MM.1S (cell line): ENCODE results near the gene CLTC.

Source experiments
- CTCF ChIP-seq: fragments of 300-600 bp; sonication (generic); IDR thresholded peaks from 2 replicates; pipeline ENCODE4 v1.5.1; 2016; ENCODE audit warnings: antibody characterized with exemption, low read length, mixed read lengths
- EZH2phosphoT487 ChIP-seq: fragments of 300-600 bp; sonication (generic); IDR thresholded peaks from 2 replicates; pipeline ENCODE4 v1.6.1; 2018; ENCODE audit warnings: antibody characterized with exemption, low read length

GRCh38 chr17:59680314-59680713 is 60.6 kb downstream of the CLTC start:
- TF ChIP-seq CTCF (no peak), EZH2phosphoT487 (no peak)
